ENCODE results near the gene GJA1.
"Not testable (repeated sequence)": the region's sequence is repeated elsewhere in the genome, so short reads cannot be mapped to it uniquely, and the experiment has no call there.

Gene GJA1

DNA sequence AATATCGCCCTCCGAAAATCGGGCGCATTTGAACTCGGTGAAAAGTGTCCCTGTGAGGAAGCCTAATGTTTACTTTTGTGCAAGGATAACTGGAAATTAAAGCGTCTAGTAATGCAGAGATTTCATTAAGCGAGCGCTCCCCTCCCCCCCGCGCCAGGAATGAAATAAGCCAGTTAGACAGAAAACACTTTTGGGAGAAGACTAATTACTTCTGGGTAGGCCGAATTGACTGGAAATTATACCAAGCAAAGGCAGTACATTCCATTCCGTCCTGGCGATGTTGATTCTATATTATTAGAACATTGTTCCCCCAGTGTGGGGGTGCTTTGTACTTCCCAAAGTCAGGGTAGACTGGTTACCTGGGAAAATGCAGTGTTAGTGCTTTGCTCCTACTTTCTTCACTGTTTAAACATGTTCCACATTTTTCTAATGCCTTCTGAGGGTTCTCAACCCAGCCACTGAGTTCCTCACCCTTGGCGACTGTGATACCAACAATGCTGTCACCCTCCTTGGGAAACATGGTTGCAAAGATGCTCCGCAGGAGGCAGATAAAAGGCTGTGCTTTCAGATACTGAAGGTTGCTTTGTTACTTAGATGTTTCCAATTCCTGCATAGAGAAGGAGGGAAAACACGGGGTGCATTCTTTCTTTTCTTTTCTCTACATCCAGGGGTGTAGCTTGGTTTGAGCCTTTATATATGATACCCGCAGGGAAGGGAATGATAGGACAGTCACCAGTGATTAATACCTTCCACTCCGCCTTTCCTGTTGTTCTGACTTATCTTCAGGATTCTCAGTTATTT is 2.6 kb downstream of the GJA1 start:
- no peak for DNase-seq

DNA sequence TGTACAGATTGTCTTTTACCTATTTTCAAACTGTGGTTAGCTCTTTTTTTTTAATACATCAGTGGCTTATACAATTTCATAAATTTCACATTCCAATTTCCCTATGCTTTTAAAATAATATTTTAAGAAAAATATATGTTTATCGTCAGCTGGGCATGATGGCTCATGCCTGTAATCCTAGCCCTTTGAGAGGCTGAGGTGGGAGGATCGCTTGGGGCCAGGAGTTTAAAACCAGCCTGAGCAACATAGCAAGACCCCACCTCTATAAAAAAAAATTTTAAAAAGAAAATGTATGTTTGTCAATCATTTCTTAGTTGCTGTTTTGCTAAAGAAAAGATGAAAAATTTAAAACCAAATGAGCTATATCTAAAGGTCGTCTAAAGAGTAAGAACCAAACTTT is 3.4 kb downstream of the GJA1 start:
- DNase-seq = no peak

DNA sequence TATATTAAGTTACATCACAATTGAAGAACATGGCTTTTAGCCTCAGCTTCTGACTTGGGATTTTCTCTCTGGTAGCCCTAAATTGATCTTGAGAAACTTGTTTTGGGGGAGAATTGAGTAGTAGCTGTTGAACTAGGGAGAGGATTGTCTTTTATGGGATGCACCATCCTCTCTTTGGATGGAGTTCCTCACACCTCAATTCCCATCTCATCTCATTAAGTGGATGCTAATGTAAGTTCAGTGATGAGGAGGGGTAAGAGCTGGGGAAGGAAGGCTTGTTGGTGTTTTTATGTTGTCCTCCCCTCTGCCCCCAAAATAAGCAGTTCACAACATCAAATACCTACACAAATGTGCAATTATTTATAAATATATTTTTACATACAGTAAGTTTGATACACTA is 4.0 kb downstream of the GJA1 start:
- no peak for DNase-seq

DNA sequence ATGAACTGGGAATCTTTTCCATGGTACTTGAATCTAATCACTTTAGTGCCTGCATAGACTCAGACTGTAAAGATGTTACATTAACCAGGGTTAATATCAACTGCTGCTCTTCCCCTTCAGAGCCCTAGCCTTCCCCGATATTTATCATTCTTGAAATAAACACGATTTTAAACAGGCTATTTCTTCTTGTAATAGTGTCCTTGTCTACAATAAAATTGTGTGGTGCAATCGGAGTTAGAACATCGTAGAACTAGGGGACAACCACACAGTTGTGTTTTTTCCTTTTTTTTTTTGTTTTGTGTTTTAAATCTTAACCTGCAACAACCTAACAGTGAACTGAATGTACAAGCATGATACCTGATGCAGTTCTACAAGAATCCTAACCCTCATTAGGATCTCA is 4.5 kb downstream of the GJA1 start:
- DNase-seq = no peak

DNA sequence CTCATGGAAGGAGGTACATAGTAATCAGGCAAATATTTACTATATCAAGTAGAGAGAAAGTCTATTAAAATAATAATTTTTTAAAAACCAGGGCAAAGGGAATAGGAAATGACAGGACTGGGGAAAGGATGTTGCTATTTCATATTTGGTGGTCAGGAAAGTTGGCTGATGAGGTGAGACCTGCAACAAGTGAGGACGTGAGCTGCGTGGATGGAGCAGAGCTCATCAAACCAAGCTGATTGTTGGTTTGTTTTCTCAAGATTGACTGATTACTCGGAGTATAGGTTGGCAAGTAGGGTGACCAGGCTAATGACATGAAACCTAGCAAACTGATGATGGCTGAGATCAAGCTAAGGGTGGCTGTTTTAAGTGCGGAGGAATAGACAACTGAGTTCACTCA is 6.0 kb downstream of the GJA1 start:
- no peak for DNase-seq

DNA sequence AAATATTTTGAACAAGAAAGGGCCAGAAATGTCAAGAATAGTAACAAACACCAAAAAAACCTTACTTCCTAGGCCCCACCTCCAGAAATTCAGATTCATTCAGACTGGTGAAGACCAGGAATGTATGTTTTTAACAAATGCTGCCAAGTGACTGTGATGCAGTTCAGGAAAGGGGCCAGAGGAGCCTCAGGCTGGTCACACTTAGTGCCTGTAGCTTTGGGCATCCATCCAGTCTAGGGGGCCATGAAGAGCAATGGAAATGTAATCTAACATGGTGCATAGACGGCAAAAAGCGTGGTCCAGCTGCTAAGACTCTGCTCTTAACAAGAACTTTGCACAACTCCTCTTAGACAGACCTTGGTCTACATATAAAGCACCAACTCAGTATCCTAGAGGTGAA is 7.1 kb downstream of the GJA1 start:
- no peak for DNase-seq

DNA sequence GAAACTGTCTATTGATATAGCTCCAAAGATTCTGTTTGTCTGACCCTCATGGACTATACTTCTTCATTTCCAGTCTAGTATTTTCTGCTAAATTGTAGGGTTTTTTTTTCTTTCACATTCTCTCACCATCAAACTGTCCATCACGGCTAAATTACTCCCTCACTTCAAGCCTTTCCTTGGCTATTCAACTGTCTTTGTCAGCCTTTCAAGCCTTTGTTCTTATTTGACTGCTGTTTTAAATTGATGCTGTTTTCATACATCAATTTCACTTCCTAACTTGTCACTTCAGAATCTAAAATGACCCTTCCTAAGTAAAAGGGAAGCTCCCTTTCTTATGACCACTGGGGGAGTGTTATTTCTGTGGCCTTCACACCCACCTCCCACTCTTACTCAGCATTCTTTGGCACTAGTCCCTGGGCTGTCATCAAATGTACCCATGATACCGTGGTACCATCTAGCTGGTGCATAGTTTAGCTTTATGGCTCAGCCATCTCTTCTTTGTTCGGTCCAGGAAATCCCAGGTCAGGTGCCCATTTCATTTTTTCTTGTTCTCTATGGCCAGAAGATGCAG is 8.6 kb downstream of the GJA1 start:
- no peak for DNase-seq

DNA sequence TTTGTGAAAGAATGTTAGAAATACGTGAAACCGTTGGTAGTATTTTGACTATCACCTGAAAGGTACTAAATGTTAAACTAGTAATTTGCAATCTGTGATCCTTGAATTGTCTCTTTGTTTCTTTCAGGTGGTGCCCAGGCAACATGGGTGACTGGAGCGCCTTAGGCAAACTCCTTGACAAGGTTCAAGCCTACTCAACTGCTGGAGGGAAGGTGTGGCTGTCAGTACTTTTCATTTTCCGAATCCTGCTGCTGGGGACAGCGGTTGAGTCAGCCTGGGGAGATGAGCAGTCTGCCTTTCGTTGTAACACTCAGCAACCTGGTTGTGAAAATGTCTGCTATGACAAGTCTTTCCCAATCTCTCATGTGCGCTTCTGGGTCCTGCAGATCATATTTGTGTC is 11.3 kb downstream of the GJA1 start:
- DNase-seq = not testable (repeated sequence)

DNA sequence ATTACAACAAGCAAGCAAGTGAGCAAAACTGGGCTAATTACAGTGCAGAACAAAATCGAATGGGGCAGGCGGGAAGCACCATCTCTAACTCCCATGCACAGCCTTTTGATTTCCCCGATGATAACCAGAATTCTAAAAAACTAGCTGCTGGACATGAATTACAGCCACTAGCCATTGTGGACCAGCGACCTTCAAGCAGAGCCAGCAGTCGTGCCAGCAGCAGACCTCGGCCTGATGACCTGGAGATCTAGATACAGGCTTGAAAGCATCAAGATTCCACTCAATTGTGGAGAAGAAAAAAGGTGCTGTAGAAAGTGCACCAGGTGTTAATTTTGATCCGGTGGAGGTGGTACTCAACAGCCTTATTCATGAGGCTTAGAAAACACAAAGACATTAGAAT is 12.3 kb downstream of the GJA1 start:
- not testable (repeated sequence) for DNase-seq

DNA sequence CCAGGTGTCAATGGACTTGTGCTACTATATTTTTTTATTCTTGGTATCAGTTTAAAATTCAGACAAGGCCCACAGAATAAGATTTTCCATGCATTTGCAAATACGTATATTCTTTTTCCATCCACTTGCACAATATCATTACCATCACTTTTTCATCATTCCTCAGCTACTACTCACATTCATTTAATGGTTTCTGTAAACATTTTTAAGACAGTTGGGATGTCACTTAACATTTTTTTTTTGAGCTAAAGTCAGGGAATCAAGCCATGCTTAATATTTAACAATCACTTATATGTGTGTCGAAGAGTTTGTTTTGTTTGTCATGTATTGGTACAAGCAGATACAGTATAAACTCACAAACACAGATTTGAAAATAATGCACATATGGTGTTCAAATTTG is 13.1 kb downstream of the GJA1 start:
- DNase-seq = not testable (repeated sequence)

DNA sequence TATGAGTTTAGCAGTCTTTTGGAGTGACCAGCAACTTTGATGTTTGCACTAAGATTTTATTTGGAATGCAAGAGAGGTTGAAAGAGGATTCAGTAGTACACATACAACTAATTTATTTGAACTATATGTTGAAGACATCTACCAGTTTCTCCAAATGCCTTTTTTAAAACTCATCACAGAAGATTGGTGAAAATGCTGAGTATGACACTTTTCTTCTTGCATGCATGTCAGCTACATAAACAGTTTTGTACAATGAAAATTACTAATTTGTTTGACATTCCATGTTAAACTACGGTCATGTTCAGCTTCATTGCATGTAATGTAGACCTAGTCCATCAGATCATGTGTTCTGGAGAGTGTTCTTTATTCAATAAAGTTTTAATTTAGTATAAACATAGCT is 13.9 kb downstream of the GJA1 start:
- DNase-seq = no peak

DNA sequence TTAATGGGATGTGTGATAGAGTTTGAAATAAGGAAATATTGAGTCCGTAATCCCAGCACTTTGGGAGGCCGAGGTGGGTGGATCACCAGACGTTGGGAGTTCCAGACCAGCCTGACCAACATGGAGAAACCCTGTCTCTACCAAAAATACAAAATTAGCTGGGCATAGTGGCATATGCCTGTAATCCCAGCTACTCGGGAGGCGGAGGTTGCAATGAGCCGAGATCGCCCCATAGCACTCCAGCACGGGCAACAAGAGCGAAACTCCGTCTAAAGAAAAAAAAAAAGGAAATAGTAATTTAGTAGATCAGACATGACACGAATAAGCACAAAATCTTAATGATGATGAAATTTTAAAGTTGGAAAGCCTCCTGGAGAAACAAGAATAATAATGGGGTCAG is 14.8 kb downstream of the GJA1 start:
- DNase-seq = no peak

DNA sequence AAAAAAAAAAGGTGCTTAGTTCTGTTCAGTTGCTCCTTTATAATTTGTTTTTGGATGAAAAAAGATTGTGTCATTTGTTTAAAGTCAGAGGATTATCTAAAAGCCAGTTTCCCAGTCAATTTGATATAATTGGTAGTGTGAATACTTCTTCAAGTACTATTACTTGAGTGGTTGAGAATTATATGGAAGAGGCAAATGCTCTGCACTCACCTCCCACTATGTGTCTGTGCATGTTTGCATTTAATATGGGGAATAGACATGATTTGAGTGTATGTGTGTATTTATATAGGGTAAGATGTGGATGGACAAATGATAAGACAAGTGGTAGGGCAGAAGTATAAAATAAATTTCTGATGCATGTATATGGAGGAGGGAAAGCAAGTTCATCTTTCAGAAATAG is 15.8 kb downstream of the GJA1 start:
- DNase-seq = no peak

DNA sequence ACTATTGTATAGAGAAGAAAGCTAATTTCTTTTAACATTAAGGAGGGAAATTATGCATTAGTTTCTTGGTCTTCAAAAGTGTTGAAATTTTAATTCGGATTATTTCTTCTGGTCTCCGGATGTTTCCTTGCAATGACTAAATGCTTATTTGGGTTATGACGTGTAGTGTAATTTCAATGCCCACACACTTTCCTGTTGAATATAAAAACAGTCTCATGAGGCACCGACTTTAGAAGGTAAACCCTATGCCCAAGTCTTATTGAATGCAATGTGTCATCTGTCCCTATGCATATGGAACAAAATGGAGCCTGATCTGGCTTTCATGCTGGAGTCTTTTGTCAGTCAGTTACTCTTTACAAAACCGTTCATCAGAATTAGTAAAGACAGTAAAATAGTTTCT is 17.7 kb downstream of the GJA1 start:
- no peak for DNase-seq

DNA sequence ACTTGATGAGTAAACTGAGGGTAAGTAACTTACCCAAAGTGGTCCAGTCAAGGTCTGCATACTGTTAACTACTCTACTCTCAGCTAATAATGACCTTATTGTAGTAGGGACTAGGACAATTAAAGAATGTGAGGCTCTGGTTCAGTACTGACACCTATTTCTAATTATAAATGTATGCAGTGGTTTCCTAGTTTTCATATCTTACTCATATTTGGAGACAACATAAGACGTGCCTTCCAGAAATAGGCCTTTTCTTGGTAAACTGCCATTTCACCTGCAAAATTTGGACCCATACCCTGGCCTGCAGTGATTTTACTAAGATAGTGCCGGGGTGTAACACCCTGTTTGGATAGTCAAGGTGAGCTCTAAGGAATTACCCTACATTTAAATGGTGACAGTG is 24.7 kb downstream of the GJA1 start:
- DNase-seq = no peak

DNA sequence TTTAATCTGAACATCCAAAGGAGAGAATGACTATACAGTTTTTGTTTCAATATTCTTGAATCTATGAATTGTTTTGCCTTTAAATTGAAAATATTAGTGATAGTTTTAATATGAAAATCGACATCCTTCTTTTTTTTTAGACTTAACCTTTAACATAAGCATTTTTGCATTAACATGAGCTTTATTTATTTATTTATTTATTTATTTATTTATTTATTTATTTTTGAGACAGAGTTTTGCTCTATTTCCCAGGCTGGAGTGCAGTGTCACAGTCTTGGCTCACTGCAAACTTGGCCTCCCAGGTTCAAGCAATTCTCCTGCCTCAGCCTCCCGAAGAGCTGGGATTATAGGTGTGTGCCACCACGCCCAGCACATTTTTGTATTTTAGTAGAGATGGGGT is 27.6 kb downstream of the GJA1 start:
- no peak for DNase-seq

DNA sequence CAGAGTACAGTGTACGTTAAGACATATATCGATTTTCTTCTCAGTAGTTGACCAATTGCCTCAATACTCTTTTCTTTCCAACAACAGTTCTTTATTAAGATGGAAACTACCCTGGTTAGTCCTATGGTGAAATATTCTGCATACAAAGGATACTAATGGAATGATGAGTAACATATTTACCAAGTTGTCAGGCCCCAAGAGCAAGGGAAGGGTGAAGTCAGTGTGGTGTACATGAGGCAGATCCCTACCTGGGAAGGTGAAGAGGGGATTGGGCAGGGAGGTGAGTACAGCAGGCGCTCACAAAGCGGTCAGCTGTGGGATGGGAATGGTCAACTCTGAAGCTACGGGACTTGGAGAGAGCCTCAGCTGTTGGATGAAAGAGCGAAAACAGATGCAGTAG is 29.7 kb downstream of the GJA1 start:
- DNase-seq = no peak

DNA sequence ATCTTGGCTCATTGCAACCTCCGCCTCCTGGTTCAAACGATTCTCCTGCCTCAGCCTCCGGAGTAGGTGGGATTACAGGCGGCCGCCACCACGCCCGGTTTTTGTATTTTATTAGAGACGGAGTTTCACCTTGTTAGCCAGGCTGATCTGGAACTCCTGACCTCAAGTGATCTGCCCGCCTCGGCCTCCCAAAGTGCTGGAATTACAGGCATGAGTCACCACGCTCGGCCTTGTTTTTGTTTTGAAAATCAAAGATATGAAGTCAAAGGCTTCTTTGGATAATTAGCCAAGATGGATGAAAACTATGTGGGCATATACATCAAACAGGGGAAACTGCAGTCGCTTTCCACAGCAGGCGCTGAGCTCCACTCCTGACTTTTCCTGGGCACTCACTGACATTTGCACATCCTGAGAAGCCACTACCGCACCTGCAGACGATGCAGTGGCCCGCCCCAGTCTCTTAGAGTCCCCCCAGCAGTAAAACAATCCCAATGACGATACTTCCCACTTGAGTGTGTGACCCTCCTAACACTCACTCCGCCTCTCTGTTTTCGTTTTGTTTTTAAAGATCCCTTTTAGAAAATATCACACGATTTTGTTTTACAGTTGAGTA is 44.1 kb downstream of the GJA1 start:
- no peak for DNase-seq

DNA sequence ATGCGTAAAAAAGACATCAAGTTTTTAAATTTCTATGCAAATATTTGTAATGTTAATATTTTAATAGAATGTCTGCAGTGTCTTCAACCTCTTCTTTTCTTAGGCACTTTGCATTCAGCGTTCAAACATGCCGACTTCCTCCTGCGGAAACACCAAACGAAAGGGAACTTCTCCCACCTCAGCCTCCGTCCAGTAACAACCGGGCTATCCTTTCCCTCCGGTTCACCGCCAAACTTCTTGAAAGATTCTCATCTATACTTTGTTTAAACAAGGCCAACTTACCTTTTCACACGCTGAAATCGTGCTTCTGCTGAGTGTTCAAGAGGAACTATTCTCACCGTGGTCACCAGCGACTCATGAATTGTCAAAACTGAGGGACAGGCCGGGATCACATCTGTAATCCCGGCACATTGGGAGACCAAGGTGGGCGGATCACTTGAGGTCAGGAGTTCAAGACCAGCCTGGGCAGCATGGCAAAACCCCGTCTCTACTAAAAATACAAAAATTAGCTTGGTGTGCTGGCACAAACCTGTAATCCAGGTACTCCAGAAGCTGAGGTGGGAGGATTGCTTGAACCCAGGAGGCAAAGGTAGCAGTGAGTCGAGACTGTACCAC is 44.8 kb downstream of the GJA1 start:
- DNase-seq = no peak

DNA sequence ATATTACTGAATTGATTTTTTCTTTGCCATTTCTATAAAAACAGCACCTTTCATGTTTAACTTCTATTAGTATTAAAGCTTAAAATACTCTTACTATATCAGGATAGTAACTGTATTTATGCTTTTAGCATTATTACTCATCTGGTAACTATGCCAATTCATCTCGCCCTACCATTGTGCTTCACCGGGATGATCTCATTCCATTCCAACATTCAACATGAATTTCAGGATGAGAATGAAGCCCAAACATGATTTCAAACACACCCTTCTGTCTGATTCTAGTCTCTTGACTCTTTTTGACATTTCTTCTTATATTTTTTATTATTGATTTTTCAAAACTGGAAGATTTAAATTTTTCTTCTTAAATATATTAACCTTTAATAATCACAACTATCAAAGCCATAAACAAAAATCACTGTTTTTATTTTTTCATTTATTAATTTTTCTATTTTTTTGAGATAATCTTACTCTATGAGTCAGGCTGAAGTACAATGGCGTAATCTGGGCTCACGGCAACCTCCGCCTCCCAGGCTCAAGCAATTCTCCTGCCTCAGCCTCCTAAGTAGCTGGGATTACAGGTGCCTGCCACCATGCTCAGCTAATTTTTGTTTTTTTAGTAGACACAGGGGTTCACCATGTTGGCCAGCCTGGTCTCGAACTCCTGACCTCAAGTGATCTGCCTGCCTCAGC is 46.7 kb downstream of the GJA1 start:
- DNase-seq = no peak

DNA sequence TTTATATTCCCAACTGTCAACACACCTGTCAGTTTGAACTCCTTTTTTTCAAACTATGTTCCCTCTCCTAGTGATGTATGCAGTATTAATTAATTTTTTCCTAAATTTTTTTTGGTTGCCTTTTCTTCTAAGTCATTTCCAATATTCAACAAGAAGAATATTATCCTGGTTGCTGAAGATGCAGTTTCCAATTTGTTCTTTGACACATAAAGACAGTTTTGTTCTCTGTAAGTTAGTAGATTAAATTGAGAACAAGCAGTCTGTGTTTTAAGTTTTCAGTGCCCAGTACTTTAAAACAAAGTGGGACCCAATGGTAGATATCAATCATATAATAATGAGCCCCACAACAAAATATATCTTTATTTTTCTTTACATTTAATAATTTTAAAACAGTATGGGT is 47.3 kb downstream of the GJA1 start:
- DNase-seq = no peak

DNA sequence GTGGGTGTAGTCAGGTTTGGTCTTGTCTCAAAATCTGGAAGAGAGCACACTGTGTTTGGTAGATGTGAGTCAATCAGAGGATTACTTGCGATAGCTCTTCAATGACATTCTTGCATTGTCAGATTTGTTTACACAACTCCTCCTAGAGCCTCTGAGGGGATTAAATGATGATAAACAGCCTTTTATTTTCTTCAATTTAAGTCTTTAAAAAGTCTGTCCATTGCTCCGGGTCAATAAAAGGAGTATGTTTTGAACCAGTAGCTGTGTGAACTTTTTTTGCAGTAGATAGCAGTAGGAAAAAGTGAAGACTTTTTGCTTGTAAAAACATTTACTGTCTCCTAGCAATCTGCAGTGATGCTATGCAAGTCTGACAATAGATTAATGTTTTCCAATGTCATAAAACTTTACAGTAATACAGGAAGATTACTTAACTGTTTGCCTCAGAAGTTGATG is 49.9 kb downstream of the GJA1 start:
- DNase-seq = no peak

DNA sequence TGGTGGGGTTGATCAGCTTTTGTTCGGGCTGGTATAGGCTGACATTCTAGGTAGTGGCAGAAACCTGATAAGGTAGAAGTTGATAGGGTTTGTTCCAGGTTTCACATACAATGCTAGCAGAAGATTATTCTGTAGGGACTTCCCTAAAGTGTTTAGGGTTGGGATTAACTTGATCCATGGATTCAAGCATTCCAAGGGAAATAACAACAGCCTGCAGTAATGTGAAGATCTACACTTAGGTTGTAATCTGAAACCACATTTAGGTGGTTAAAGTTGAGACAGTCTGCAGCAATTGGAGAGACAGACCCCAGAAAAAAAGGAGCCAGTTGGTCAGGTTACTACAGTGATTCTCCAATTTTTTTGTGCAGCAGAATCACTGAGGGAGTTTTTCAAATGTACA is 56.1 kb downstream of the GJA1 start:
- DNase-seq = no peak

DNA sequence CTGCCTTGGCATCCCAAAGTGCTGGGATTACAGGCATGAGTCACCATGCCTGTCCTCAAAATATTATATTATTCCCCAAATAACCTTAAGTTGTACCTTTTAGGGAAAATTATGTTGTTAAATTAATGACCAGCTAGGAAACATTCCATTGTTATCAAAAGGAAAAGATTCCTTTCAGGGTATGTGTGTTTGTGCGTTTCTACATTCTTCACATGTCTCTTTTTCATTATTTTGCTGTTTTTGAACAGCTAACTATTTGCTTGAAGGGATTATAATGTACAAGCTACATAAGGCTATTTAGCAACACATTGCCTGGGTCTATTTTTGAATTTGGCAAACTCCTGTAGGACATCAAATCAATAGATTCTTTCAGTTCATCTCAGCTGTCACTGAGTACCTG is 57.1 kb downstream of the GJA1 start:
- DNase-seq = no peak
